ENCODE measurements around the gene SYT7.

SYT7 gene

GRCh38 chr11:61494381-61494961 lies 86.4 kb downstream of the SYT7 start:
- H3K9ac ChIP-seq (ENCODE audit: low read depth, low read length): no peak overlapping the region
- DNase-seq (no peak), ATAC-seq (ENCODE audit: insufficient read depth, low read depth) (no peak)

GRCh38 chr11:61491736-61492395 lies 89.0 kb downstream of the SYT7 start:
- Histone ChIP-seq H3K9me3 (ENCODE audit: insufficient read depth, low read length, severe bottlenecking) (no peaks in the 10 kb centered on the region), H3K79me2 (ENCODE audit: insufficient read depth, low read length) (no peaks in the 10 kb centered on the region), H3K27ac (ENCODE audit: low read length) (no peak overlapping the region), H3K4me3 (ENCODE audit: low read depth in 1 of 2, low read length in 2 of 2) (no peak overlapping the region), H3K36me3 (ENCODE audit: insufficient read depth, low read length) (no peaks in the 10 kb centered on the region), H3K4me2 (ENCODE audit: insufficient read depth, low read length) (no peak overlapping the region), H3K4me1 (ENCODE audit: insufficient read depth, low read length) (no peaks in the 10 kb centered on the region), H4K20me1 (ENCODE audit: insufficient read depth, low read length) (no peaks in the 10 kb centered on the region; the same call in 1 of the 2 replicates), H3K27me3 (ENCODE audit: insufficient read depth, low read length, poor library complexity) (no peaks in the 10 kb centered on the region), H3K9ac (ENCODE audit: low read depth, low read length) (no peak overlapping the region), H2AFZ (ENCODE audit: low read depth, low read length) (no peak overlapping the region)
- ATAC-seq (ENCODE audit: insufficient read depth, low read depth) (no peak), DNase-seq (no peak)
- TF ChIP-seq EZH2 (IDR thresholded peaks at IDR 0.05; ENCODE audit: borderline replicate concordance, low read depth, low read length, severe bottlenecking) (no peak), CTCF (IDR thresholded peaks at IDR 0.05; ENCODE audit: borderline replicate concordance, extremely low read depth, low read length, poor library complexity, severe bottlenecking) (no peak)

More at GRCh38 chr11:61494381-61494961, 86.4 kb downstream of the SYT7 start:
- H2AFZ ChIP-seq (ENCODE audit: low read depth, low read length): no peak overlapping the region
- TF ChIP-seq CTCF (IDR thresholded peaks at IDR 0.05; ENCODE audit: borderline replicate concordance, extremely low read depth, low read length, poor library complexity, severe bottlenecking): no peak
- H3K36me3 ChIP-seq (ENCODE audit: insufficient read depth, low read length): no peaks in the 10 kb centered on the region
- no peak overlapping the region for H3K4me3 ChIP-seq (ENCODE audit: low read depth in 1 of 2, low read length in 2 of 2)
- no peaks in the 10 kb centered on the region for H3K4me1 ChIP-seq (ENCODE audit: insufficient read depth, low read length)
- no peak overlapping the region for H3K27ac ChIP-seq (ENCODE audit: low read length)
- H4K20me1 ChIP-seq (ENCODE audit: insufficient read depth, low read length): no peaks in the 10 kb centered on the region; the same call in 1 of the 2 replicates
- H3K9me3 ChIP-seq (ENCODE audit: insufficient read depth, low read length, severe bottlenecking): no peaks in the 10 kb centered on the region
- H3K4me2 ChIP-seq (ENCODE audit: insufficient read depth, low read length): no peak overlapping the region
- H3K27me3 ChIP-seq (ENCODE audit: insufficient read depth, low read length, poor library complexity): no peaks in the 10 kb centered on the region
- no peaks in the 10 kb centered on the region for H3K79me2 ChIP-seq (ENCODE audit: insufficient read depth, low read length)

- no peaks in the 10 kb centered on the region for H3K36me3 ChIP-seq (ENCODE audit: insufficient read depth, low read length)
- H3K27me3 ChIP-seq (ENCODE audit: insufficient read depth, low read length, poor library complexity): no peaks in the 10 kb centered on the region
- H3K27ac ChIP-seq (ENCODE audit: low read length): no peak overlapping the region
- no peaks in the 10 kb centered on the region for H3K4me1 ChIP-seq (ENCODE audit: insufficient read depth, low read length)
- no peak overlapping the region for H2AFZ ChIP-seq (ENCODE audit: low read depth, low read length)
- H3K4me2 ChIP-seq (ENCODE audit: insufficient read depth, low read length): no peak overlapping the region
- no peaks in the 10 kb centered on the region for H3K79me2 ChIP-seq (ENCODE audit: insufficient read depth, low read length)
- H3K4me3 ChIP-seq (ENCODE audit: low read depth in 1 of 2, low read length in 2 of 2): no peak overlapping the region
- H3K9ac ChIP-seq (ENCODE audit: low read depth, low read length): no peak overlapping the region
- no peak for TF ChIP-seq CTCF (IDR thresholded peaks at IDR 0.05; ENCODE audit: borderline replicate concordance, extremely low read depth, low read length, poor library complexity, severe bottlenecking)
- TF ChIP-seq EZH2 (IDR thresholded peaks at IDR 0.05; ENCODE audit: borderline replicate concordance, low read depth, low read length, severe bottlenecking): no peak
- DNase-seq (no peak), ATAC-seq (ENCODE audit: insufficient read depth, low read depth) (no peak)
- no peaks in the 10 kb centered on the region for H3K9me3 ChIP-seq (ENCODE audit: insufficient read depth, low read length, severe bottlenecking)
- no peaks in the 10 kb centered on the region; the same call in 1 of the 2 replicates for H4K20me1 ChIP-seq (ENCODE audit: insufficient read depth, low read length)
These were observed 90.8 kb downstream of the SYT7 start for GRCh38 chr11:61489833-61490721.

Data from DND-41 (cell line).